GM03348 (cell line): ENCODE results near the gene RNF152.

Experiments
- DNase-seq: peaks from one replicate; pipeline ENCODE4 v3.0.0; 2012; ENCODE audit warnings: low spot score

Gene RNF152

GRCh38 chr18:61892683-61893308, at the start of gene RNF152:
RNF152 (minus strand) TSS chr18:61893007; CDS start chr18:61816463, 76,544 bp downstream.
- peak; percentile 42 for DNase-seq

DNA sequence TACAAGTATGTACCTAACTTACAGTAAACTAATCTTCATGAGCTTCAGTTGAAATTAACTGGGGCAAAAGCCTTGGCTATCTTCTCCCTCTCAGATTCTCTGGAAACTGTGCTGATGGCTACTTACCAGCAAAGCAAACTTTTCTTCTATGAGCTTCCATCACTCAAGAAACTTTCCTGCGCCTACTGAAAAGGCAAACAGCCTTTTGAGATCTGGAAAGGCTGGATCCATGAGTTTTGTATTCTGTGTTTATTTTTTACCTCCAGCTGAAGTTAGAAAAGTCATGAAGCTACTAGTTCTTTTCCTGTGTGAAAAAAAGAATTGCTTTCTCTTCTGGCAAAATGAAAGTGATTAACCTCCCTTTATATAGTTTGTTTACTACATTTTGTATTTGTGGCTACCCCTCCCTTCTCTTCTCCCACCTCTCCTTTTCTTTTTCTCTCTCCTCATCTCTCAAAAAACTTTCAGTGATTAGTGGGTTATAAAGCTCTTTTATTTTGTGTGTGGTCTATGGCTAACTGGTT, 49.2 kb upstream of the RNF152 start:
- DNase-seq, result no peak

DNA sequence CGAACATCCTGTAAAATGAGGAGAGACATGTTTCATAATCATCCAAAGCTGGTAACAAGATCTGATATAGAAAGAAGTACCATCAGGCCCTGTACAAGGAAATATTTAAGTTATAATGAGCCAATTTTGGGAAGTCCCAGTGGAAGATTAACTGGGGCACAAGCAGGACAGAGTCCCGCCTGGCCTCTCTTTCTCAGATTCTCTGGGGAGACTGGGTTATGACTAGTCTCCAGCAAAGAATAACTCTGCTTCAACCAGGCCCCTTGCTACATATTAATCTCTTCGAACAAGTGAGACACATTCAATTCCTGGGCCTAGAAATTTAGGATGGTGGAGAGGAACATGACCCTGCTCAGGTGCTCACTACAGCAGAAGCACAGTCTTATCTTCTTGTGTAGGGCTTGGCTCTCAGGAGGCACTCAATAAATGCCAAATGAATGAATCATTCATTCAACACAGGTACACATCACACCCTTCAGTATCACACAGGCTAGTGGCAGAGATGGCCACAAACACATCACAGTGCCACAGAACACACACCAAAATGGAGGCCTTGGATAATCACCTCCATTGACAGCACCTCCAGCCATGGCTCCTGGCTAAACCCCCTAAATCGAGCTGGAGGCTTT, 46.4 kb upstream of the RNF152 start:
- no peak for DNase-seq

DNA sequence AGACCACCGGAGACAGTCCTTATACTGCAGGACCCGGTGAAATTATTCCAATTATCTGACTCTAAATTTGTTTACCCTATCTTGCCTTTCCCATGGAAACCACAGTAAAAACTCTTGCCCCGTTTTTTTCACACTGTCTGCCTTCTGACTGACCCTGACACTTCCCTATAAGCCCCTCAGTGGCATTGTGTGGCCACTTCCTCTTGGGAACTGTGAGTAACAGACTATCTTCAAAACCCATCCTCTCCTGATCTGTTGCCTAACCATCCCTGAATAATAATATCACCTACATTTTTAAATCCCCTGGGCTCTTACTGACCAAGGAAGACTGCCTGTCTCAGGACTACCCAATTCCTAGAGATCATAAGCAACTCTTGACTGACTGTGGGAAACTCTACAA, 42.6 kb upstream of the RNF152 start:
- no peak for DNase-seq

DNA sequence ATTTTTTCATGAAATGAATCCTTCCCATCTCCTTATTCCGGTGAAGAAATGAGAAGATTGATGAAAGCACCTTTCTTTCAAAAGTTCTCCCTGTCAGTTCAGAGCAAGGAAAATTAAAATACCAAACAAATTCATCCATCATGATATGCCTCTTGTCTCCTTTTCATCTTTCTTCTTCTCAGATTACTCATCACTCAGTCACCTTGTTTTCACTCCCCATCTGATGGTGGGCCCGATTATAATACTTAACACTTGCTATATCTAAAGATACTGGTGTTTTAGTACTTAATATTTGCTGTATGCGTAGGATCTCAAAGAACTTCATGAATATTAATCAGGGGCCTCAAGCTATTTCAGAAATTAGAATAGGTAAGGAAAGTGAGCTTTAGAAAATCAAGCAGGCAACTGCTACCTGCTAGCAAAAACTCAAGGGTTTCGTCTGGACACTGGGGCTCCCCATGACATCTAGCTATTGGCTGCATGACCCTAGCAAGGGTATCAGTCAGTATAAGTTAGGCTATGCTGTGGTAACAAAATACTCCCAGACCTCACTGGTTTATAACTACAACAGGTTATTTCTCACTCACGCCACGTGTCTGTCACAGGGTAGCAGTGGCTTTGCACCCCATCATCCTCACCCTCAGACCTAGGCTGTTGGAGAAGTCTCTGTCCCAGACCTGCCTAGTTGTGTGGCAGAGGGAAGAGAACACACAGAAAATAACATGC, 39.0 kb upstream of the RNF152 start:
- no peak for DNase-seq

DNA sequence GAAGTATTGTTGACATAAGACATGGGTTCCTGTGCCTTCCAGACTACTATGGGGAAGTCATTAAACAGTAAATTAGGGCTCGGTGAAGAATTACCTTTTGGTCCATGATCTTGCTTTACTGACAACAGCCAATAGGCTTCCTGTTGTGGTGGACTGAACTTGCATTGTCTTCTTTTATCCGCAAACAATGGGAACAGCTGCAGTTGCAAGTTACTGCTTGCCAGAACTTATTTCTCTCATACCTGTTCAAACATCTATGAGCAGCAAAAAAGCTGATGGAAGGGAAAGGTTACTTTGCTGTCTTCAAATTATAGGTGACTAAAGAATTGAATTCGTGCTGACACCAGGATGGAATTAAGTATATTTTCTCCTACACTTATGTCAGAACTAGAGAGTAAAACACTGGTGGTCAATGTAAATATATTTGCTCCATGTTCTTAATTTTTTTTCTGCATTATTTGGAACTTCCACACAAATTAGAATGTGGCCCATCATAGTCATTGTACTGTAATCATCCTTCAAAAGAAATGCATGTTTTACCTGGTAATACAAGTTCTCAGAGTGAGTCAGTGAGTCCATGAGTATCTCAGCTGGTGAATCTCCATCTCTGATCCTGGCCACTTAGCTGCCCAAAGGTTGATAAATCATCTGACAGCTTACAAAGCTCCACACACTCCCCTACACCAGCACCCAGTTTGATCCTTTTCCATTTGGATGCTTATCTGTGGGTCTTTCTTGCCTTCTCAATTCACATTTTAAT, 37.3 kb upstream of the RNF152 start:
- DNase-seq, result no peak

DNA sequence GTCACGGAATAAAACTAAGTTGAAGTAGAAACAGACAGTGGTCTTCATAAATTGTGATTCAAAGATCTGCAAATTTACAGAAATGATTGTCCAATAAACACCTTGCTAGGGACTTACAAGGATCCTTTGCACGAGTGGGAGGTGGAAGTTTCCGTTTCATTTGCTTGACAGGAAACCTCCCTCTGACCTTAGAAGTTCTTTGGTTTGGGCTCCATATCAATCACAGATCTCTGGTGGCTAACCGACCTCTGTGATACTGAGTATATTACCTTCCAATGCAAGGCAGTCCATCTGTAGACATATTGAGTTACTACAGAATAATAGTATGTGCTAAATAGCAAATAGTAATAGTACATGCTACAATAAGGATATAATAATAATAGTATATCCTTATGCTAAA, 33.7 kb upstream of the RNF152 start:
- DNase-seq, result no peak

DNA sequence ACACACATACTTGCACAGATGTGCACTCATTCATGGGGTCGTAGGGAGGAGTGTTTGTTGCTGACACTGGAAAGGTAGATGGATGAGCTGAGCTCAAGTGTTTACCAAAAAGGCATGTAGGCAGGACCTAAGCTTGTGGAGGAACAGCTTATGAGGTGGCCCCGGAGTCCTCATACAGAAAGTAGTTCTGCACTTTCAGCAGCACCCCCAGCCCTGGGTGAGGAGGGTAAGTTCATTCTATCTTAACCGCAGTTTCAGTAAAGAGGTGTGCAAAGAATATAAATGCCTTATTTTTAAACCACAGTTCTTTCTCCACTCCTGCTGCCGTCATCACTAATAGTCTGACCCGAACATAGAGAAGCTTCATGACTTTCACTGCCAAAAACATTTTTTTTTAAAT, 31.7 kb upstream of the RNF152 start:
- DNase-seq, result no peak

DNA sequence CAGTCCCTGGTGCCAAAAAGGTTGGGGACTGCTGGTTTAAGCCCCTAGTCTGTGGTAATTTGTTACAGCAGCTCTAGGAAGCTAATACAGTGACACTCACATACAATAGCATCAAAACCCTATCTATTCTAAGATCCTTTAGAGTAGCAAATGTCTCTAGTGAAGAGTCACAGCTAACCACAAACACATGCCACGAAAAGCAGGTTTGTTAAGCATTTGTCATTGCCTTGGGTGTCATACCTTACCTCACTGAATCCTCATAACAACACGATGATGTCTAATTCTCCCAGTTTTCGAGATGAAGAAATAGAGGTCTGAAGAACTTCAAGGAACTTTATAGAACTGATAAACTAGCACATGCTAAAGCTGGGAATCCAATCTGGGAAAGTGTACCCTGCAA, 29.6 kb upstream of the RNF152 start:
- DNase-seq, result no peak

- DNase-seq, result no peak
These were observed 28.9 kb upstream of the RNF152 start for GRCh38 chr18:61921621-61922235.

DNA sequence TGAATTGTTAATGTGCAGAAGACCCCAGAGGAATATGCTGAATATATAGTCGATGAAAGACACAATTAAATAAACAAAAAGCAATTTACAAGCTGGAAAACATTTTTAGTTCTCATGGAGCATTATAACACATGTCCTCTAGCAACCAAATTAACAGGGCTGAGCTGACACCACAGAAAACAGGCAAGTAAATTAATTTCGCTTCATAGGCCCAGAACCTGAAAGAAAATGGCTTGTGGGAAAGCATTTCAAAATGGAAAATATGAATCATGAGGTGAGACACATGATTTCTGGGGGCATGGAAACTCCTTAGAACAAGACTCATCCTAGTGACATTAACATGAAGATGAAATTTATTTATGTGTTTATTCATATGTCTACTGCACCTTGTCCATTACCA, 25.0 kb upstream of the RNF152 start:
- no peak for DNase-seq

DNA sequence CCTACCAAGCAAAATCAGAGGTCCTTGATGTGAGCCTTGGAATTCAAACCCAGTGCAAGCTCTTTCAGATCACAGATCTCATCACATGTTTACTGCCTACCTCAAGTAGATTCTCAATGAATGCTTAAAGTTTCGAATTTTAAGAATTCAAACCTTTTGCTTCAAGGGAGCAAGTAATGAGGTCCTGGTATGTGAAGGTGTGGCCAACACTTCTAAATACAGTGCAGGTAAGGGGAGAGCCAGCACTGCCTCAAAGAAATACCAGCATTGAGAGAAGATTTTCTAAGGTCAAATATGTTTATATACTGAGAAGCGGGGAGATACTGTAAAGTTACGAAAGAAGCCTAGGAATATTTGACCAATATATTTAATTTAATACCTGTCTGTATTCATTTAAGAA, 19.7 kb upstream of the RNF152 start:
- DNase-seq, result no peak

DNA sequence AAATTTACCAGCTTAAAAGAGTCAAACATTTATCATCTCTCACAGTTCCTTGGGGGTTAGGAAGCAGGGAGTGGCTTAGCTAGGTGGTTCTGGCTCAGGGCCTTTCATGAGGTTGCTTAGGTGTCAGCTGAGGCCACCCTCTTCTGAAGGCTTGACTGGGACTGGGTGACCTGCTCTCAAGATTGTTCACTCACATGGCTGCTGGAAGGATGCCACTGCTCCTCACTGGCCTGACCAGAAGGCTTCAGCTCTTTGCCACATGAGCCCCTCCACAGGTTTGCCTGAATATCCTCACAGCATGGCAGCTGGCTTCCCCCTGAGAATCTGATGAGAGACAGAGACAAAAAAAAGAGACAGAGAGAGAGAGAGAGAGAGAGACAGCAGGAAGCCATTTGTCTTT, 17.3 kb upstream of the RNF152 start:
- DNase-seq, result no peak

GRCh38 chr18:61908661-61909060, 15.9 kb upstream of the RNF152 start:
- no peak for DNase-seq

DNA sequence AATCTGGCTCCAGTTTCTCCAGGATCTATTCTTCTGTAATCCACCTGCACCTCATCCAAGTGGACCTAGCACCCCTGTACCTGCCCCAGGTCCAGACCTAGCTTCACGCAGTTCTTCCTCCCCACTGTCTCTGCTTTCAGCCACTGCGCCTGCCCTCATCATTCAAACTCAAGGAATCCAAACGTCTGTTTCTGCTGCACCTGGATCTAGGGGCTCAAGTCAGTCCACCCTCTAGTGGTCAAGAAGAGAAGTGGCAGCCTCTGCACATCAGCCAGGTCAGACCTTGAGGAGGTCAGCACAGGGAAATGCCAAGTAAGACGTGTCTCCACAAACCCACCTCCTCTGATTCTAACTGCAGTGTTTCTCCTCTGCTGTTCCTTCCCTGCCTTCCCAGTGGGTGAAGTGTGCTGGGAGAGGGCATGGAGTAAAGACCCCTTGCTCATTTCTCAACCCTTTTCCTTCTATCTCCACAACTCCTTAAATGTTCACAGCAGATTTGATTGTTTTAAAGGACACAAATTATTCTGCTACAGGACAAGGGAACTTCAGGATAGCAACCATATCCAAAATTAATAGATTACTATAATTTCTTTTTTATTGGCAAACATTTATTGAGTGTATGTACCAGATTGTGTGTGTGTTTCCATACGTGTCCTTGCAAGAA, 8.6 kb upstream of the RNF152 start:
- DNase-seq, result peak; percentile 81

- no peak for DNase-seq
These were observed 7.9 kb upstream of the RNF152 start for GRCh38 chr18:61900504-61901281.

DNA sequence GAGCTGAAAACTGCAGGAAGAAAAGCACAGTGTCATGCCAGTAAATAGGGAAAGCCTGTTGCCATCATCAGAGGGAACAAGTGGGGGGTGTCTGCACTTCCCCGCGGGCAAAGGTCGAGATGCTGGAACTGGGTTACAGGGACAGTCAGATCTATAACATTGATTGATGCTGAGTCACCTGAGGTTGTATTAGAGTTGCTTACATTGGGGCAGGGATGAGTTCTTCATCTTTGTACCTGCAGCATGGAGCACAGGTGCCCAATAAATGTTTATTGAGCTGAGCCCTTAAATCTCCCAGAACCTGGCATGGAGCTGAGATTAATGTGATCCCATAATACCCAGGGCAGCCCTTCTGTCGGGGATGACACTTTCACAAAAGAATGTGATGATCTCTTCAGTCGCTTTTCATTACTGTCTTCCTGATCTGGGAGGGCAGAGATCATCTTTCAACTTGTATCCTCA, 5.9 kb upstream of the RNF152 start:
- no peak for DNase-seq

DNA sequence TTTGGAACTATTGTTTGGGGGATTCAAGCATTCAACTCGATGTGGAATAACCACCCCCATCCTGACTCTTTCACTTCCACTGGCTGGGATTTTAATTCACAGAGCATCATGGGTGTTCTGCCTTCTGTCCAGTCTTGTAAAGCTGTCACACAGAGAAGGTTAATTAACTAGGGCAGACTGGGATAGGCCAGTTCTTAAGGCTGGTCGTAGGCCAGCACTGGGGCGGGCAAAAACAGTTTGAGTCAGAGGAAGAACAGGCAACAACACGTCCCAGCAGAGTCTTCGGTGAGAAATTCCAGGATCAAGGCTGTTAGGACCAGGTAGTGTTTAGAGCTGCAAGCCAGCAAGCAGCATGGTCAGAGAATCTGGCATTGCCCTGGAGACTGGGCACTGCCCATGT, 4.0 kb upstream of the RNF152 start:
- peak; percentile 33 for DNase-seq

GRCh38 chr18:61896118-61896517, 3.3 kb upstream of the RNF152 start:
- DNase-seq, result no peak

DNA sequence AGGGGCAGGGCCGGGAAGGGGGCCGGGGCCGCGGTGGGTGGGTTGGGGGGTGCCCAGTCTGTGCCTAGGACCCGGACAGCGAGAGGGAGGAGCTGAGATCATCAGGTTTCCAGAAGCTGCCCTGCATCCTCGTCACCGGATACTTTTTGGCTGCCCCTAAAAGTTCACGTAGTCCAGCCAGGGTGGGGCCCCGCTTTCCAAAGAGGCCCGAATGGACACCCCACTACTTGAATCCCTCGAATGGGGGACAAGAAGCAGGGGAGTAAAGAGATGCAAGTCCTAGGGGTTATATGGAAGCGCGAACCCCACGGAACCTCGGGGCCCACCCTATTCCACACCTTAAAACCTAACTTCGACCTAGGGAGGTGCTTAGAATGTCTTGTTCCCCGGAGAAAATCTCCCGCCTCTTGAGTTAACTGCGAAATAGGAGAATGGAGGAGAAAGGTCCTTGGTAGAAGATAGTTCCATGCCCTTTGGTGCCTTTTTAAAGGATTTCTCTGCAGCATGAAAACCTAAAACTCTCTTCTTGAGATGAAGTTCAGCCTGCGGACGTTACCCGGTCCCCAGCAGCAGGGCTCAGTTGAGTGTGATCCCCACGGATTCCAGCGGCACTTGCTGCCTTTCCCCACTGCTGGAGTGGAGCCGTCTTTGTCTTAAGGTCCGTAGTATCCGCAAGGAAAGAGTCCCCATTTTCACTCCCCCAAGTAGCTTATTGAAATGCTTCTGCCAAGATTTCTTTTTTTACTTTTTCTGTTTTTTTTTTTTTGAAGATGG, 2.1 kb upstream of the RNF152 start:
- no peak for DNase-seq
